Measurements from ENCODE around the gene AMPD3.

The AMPD3 gene

DNA sequence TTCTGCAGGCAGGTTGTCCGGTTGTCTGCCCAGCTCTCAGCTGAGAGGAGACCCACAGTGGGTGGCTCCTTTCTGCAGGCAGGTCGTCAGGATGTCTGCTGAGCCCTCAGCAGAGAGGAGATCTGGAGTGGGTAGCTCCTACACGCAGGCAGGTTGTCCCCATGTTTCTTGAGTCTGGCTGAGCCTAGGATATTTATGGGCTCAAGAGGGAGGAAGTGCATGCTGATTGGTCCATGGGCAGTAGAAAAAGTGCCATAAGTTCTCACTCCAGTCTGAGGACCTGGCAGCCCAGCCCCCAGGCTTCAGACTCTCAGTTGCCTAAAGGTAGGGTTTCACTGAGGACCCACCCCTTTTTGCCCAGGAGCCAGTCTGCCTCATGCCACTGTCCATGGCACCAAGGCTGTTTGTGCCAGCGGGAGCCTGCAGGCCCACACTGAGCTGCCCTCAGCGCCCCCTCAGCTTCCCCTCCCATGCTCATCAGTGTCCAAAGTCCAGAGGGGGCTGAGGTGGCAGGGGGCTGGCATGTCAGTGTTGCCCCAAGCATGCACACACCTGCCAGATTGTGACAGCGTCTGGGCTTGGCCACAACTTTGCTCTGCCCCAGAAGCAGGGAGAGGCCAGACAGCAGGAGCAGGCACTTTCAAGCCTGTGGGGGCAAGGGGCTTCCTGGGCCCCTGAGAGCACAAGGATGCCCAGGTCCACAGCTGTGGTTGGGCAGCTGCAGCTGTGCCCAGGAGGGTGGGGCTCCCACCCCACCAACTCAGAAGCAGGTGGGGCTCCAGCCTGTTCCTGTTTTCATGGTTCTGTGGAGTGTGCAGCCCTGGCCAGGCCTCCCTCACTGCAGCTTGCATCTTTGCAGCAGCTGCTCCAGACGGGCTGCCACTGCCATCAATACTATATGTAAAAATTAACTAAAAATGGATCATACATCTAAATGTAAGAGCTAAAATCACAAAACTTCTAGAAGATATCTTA is 89.7 kb downstream of the AMPD3 start:
- no peak overlapping the region for H3K4me3 ChIP-seq (ENCODE audit: low read depth, low read length)
- TF ChIP-seq, protein P1, sequence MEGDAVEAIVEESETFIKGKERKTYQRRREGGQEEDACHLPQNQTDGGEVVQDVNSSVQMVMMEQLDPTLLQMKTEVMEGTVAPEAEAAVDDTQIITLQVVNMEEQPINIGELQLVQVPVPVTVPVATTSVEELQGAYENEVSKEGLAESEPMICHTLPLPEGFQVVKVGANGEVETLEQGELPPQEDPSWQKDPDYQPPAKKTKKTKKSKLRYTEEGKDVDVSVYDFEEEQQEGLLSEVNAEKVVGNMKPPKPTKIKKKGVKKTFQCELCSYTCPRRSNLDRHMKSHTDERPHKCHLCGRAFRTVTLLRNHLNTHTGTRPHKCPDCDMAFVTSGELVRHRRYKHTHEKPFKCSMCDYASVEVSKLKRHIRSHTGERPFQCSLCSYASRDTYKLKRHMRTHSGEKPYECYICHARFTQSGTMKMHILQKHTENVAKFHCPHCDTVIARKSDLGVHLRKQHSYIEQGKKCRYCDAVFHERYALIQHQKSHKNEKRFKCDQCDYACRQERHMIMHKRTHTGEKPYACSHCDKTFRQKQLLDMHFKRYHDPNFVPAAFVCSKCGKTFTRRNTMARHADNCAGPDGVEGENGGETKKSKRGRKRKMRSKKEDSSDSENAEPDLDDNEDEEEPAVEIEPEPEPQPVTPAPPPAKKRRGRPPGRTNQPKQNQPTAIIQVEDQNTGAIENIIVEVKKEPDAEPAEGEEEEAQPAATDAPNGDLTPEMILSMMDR (IDR thresholded peaks at IDR 0.05; ENCODE audit: borderline replicate concordance, insufficient read depth, low read depth, low read length): no peak

DNA sequence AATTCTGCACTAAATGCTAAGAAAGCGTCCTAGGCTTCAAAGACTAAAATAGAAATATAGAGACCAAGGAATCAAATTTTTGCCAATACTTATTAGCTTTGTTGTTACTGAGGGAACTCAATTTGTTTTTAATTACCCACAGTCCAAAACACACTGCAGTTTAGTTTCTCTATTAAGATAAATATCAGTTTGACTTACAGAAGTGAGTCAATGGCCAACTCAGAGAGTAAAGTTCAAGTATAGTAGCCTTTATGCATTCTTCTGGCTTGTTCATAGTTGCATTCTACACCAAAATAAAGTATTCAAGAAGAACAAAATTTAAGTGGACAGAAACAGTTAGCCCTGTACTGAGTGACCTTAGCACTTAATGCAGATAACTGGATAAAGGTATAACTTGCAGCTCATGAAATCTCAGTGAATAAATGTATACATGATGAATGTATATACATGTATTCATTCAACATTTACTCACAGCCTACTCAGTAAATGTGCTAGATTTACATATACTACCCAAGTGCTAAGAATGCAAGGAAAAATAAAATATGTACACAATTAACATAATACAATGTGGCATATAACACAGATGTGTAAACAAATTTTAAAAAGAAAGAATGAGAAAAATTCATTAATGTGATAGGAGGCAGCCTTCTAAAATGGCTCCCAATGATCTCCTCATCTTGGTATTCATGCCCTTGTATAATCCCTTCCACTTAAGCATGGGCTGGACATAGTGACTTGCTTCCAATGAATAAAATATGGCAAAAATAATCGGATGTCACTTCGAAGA is 95.6 kb downstream of the AMPD3 start:
- TF ChIP-seq, protein P1 (IDR thresholded peaks at IDR 0.05; ENCODE audit: borderline replicate concordance, insufficient read depth, low read depth, low read length): no peak
- no peak overlapping the region for H3K4me3 ChIP-seq (ENCODE audit: low read depth, low read length)

DNA sequence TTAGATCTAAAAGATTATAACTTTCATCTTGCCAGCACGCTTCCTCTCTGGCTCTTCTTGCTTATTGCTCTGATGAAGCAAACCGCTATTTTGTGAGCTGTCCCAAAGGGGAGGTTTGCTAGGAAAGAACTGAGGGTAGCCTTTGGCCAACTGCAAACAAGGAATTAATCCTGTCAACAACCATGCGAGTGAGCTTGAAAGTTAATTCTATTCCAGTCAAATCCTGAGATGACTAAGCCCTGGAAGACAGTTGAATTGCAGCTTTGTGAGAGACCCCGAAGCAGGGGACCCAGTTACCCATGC is 96.2 kb downstream of the AMPD3 start:
- H3K4me3 ChIP-seq (ENCODE audit: low read depth, low read length): no peak overlapping the region
- TF ChIP-seq, protein P1 (IDR thresholded peaks at IDR 0.05; ENCODE audit: borderline replicate concordance, insufficient read depth, low read depth, low read length): no peak

DNA sequence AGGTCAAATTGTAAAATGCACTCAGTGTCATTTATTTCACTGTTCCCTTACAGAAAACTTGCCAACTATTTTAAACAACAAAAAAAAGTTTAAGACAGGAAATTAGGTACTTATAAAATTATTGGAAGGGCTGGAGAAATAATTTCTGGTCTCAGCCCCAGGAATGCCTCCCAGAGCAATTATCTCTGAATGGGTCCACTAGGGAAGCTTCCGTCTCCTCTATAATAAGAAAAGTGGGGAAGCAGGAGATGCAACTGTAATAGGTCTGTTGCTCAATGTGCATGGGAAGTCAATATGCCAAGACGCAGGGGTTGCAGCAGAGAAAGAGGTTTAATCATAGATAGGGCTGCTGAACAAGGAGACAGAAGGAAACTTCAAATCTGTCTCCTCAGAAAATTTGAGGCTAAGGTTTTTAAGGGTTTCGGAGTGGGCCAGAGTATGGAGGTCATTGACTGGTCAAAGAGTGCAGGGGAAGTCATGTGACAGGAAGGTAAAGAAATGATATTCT is 96.8 kb downstream of the AMPD3 start:
- H3K4me3 ChIP-seq (ENCODE audit: low read depth, low read length): no peak overlapping the region
- TF ChIP-seq, protein P1 (IDR thresholded peaks at IDR 0.05; ENCODE audit: borderline replicate concordance, insufficient read depth, low read depth, low read length): no peak

DNA sequence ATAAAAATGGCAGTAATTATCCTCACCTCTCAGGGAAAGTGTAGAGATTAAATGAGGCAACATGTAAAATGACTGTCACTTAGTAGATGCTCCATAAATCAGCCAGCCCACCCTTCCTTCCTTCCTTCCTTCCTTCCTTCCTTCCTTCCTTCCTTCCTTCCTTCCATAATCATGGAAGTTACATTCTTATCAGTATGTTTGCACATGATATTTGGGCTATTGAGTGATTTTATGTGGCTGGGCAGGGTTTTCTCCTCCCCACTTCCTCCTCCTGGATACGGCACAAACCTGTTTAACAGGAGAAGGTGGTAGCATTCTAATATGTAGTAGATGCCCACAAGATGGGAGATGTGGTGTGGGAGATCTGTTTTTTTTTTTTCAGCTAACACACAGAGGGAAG is 101.5 kb downstream of the AMPD3 start:
- TF ChIP-seq, protein P1 (IDR thresholded peaks at IDR 0.05; ENCODE audit: borderline replicate concordance, insufficient read depth, low read depth, low read length): no peak
- H3K4me3 ChIP-seq (ENCODE audit: low read depth, low read length): no peak overlapping the region

Data from GM12875 (cell line).